Testis (tissue), 3 donors: ENCODE data around the gene SUZ12. TPM values are rescaled to one million over a fixed set of nuclear protein-coding genes. Genes with fewer than 3 reads are reported as not detected.
"Not testable (repeated sequence)": the region's sequence is repeated elsewhere in the genome, so short reads cannot be mapped to it uniquely, and the experiment has no call there.

ENCODE experiments used
- DNase-seq: peaks from one replicate; pipeline ENCODE4 v3.0.0-alpha.2; 2019
- H3K27ac ChIP-seq, 2 donors: fragments of 200-600 bp; sonication (generic); one replicate each; pipeline ENCODE4 v1.5.1; 2019
- H3K27me3 ChIP-seq: fragments of 200-600 bp; sonication (generic); one replicate; pipeline ENCODE4 v1.5.1; 2019
- H3K36me3 ChIP-seq: fragments of 200-600 bp; sonication (generic); one replicate; pipeline ENCODE4 v1.5.1; 2017; ENCODE audit warnings: low read depth; ENCODE audit errors: missing control alignments
- H3K4me1 ChIP-seq: fragments of 200-600 bp; sonication (generic); one replicate; pipeline ENCODE4 v1.5.1; 2019
- H3K4me3 ChIP-seq, 2 donors: fragments of 200-600 bp; sonication (generic); one replicate each; pipeline ENCODE4 v1.5.1; 2017 to 2019
- H3K9me3 ChIP-seq: fragments of 200-600 bp; sonication (generic); one replicate; pipeline ENCODE4 v1.5.1; 2017
- POLR2A ChIP-seq: fragments of 450-650 bp; IDR thresholded peaks from one replicate; pipeline ENCODE4 v1.6.1; 2017; ENCODE audit warnings: antibody characterized with exemption, mild to moderate bottlenecking, moderate library complexity
- WGBS, 2 donors: methylation state at CpG; one replicate each; pipeline ENCODE4 v1.1.5; 2018; 5-methylcytosine and 5-hydroxymethylcytosine counted together
- intact Hi-C: fragments of 100-400 bp; cut with DNase I; formaldehyde crosslinking; loops from one replicate; pipeline ENCODE4 v1.15.1; 2023; ENCODE audit warnings: low total_unique reads
- polyA plus RNA-seq: library from polyadenylated mRNA; stranded (reverse); fragments of 350-450 nt; fragmentation: Illumina TruSeq; extraction: RNeasy Lipid Tissue Mini Kit (QIAGEN cat#74804); gene quantifications from one replicate; pipeline ENCODE4 v1.2.3, GENCODE V29; 2014; ENCODE audit warnings: low read depth, low replicate concordance; ENCODE audit not compliant: insufficient read depth
- total RNA-seq, 2 donors: library from RNA; depleted of rRNA; stranded (reverse); fragments of >200 nt; gene quantifications; one replicate each; pipeline ENCODE4 v1.2.3, GENCODE V29; 2016
- TF ChIP-seq, protein P1 (sequence below), 3 experiments: fragments of 450-650 bp in 2 of 3; fragments of 200-600 bp in 1 of 3; sonication (generic) in 1 of 3; IDR thresholded peaks; one replicate each; pipeline ENCODE4 v1.5.1; 2016 to 2019; ENCODE audit warnings: antibody characterized with exemption in 3 of 3, mild to moderate bottlenecking in 2 of 3, moderate library complexity in 1 of 3

Gene SUZ12
- total and polyA plus RNA-seq, 3 donors from 2014 or later, result 31.1 to 42.0 (median 38.2) TPM

DNA sequence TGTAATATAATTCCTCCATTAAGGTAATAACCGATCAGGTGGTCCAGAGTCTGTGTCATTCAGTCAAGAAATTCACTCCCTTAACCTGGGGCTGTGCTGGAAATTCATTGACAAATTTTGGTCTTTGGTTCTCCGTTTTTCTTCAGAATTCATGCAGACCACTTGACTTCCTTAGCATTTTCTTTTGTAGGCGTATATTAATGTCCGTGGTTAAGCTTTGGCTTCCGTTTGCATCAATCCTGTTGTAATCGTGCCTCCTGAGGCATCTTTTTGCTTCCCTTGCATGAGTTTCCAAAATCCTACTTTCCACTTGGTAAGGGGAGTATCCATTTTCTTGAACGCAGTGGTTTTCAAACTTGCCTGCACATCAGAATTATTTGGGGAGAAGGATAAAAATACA, 79.4 kb downstream of the SUZ12 start:
- H3K27me3 ChIP-seq, result no peaks in the 10 kb centered on the region
- intact Hi-C loops, result no loop called here
- no peak overlapping the region for H3K27ac ChIP-seq
- no peaks in the 10 kb centered on the region for H3K4me1 ChIP-seq
- no peak for DNase-seq
- H3K4me3 ChIP-seq, result no peak overlapping the region
- H3K36me3 ChIP-seq, result no peaks in the 10 kb centered on the region
- no peaks in the 10 kb centered on the region for H3K9me3 ChIP-seq
- whole genome bisulfite sequencing, 2 donors, result 90 to 93% methylated on average over 7 of the region's 7 CpGs
- TF ChIP-seq, protein P1, sequence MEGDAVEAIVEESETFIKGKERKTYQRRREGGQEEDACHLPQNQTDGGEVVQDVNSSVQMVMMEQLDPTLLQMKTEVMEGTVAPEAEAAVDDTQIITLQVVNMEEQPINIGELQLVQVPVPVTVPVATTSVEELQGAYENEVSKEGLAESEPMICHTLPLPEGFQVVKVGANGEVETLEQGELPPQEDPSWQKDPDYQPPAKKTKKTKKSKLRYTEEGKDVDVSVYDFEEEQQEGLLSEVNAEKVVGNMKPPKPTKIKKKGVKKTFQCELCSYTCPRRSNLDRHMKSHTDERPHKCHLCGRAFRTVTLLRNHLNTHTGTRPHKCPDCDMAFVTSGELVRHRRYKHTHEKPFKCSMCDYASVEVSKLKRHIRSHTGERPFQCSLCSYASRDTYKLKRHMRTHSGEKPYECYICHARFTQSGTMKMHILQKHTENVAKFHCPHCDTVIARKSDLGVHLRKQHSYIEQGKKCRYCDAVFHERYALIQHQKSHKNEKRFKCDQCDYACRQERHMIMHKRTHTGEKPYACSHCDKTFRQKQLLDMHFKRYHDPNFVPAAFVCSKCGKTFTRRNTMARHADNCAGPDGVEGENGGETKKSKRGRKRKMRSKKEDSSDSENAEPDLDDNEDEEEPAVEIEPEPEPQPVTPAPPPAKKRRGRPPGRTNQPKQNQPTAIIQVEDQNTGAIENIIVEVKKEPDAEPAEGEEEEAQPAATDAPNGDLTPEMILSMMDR (IDR thresholded peaks at IDR 0.05), result no peak
- TF ChIP-seq POLR2A, result no peak

DNA sequence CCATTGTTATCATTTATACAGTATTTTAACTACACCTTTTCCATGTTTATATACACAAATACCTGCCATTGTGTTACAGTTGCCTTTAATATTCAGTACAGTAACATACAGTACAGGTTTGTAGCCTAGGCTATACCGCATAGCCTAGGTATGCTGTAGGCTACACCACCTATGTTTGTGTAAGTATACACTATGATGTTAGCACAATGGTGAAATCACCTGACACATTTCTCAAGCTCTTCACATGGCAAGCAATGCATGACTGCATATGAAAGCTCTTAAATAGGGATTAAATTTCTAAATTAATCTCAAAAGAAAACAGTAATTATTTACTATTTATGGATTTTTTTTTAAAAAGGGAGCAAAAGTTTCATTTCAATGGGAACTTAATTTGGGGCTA, 82.4 kb downstream of the SUZ12 start:
- no peak overlapping the region for H3K4me3 ChIP-seq
- H3K36me3 ChIP-seq, result no peaks in the 10 kb centered on the region
- H3K27ac ChIP-seq, result no peak overlapping the region
- DNase-seq, result no peak
- intact Hi-C loops, result no loop called here
- TF ChIP-seq, protein P1 (IDR thresholded peaks at IDR 0.05), result no peak
- TF ChIP-seq POLR2A, result no peak
- no peaks in the 10 kb centered on the region for H3K9me3 ChIP-seq
- no peaks in the 10 kb centered on the region for H3K4me1 ChIP-seq
- 88% methylated on average over 1 of the region's 1 CpG for WGBS, 2 donors
- H3K27me3 ChIP-seq, result no peaks in the 10 kb centered on the region

- H3K4me3 ChIP-seq, result no peak overlapping the region
- no peak for DNase-seq
- intact Hi-C loops, result no loop called here
- no peaks in the 10 kb centered on the region for H3K36me3 ChIP-seq
- H3K27ac ChIP-seq, result no peak overlapping the region
- no peaks in the 10 kb centered on the region for H3K27me3 ChIP-seq
- TF ChIP-seq, protein P1 (IDR thresholded peaks at IDR 0.05), result no peak
- TF ChIP-seq POLR2A, result no peak
- H3K4me1 ChIP-seq, result no peaks in the 10 kb centered on the region
- no peaks in the 10 kb centered on the region for H3K9me3 ChIP-seq
- 89 to 92% methylated on average over 12 to 15 of the region's 16 CpGs for WGBS, 2 donors
Observed at GRCh38 chr17:32020943-32021614, 84.3 kb downstream of the SUZ12 start.

GRCh38 chr17:32021615-32021955, 84.8 kb downstream of the SUZ12 start:
- 95 to 96% methylated on average over 7 of the region's 7 CpGs for WGBS, 2 donors
- Histone ChIP-seq H3K27me3 (no peaks in the 10 kb centered on the region), H3K36me3 (no peaks in the 10 kb centered on the region), H3K4me1 (no peaks in the 10 kb centered on the region), H3K27ac (no peak overlapping the region), H3K9me3 (no peaks in the 10 kb centered on the region), H3K4me3 (no peak overlapping the region)
- no peak for DNase-seq
- TF ChIP-seq, protein P1 (IDR thresholded peaks at IDR 0.05), result no peak
- no peak for TF ChIP-seq POLR2A
- intact Hi-C loops, result no loop called here

DNA sequence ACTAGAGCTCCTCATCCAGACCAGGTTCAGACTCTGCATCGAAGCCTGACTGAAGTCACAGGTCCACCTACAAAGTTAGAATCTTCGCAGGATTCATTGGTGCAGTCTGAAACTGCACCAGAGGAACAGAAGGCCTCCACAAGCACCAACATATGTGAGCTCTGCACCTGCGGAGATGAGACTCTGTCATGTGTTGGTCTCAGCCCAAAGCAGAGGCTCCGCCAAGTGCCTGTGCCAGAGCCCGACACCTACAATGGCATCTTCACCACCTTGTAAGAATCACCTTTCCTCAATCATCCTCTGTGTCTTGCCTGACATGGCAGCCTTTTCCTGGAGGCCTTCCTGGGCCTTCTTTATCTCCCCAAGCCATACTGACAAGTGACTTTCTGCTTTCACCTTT, 85.7 kb downstream of the SUZ12 start:
- H3K4me1 ChIP-seq, H3K9me3 ChIP-seq, DNase-seq, H3K27me3 ChIP-seq, H3K4me3 ChIP-seq, H3K27ac ChIP-seq, intact Hi-C loops, H3K36me3 ChIP-seq: not testable (repeated sequence)
- WGBS, 2 donors, result 92 to 100% methylated on average over 3 of the region's 5 CpGs

DNA sequence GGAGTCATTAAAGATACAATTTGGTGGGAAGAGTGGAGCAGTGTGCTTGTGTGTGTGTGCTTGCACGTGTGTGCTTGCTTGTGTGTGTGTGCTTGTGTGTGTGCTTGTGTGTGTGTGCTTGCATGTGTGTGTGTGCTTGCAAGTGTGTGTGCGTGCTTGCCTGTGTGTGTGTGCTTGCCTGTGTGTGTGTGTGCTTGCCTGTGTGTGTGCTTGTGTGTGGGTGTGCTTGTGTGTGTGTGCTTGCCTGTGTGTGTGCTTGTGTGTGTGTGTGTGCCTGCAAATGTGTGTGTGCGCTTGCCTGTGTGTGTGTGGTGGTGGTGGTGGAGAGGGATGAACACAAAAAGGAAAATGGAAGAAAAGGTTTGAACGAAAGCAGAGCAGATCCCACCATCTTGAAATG, 90.5 kb downstream of the SUZ12 start:
- 89 to 91% methylated on average over 4 of the region's 4 CpGs for WGBS, 2 donors
- H3K9me3 ChIP-seq, H3K4me1 ChIP-seq, intact Hi-C loops, H3K4me3 ChIP-seq, H3K27ac ChIP-seq, DNase-seq, H3K27me3 ChIP-seq, H3K36me3 ChIP-seq: not testable (repeated sequence)
